ENCODE data around the gene TTLL3. TPM values are rescaled to one million over a fixed set of nuclear protein-coding genes. Genes with fewer than 3 reads are reported as not detected.

Gene TTLL3
- total and polyA plus RNA-seq, 2 donors (not counting 3 experiments of a cell fraction or from before 2014, with no cell fraction given) = 43.5 to 65.2 TPM

- CTCF ChIA-PET = no interaction called here
- Histone ChIP-seq H3K36me3 (ENCODE audit: control insufficient read depth in 2 of 2, extremely low read depth in 1 of 2, insufficient read depth in 2 of 2, low read length in 2 of 2) (peaks cover 0 to 5% of the 10 kb centered on the region in 2 experiments), H4K20me1 (replicated peaks; ENCODE audit: control insufficient read depth, extremely low read depth, insufficient read depth, low read length) (no peaks in the 10 kb centered on the region), H3K9me3 (replicated peaks; ENCODE audit: control insufficient read depth, insufficient read depth, low read length) (no peaks in the 10 kb centered on the region), H3K27me3 (ENCODE audit: control insufficient read depth in 2 of 2, insufficient read depth in 2 of 2, low read length in 2 of 2) (no peaks in the 10 kb centered on the region), H3K4me1 (ENCODE audit: control insufficient read depth, extremely low read depth, insufficient read depth, low read length) (peaks cover 7% of the 10 kb centered on the region), H3K79me2 (ENCODE audit: control insufficient read depth, insufficient read depth, low read length) (no peaks in the 10 kb centered on the region), H3K4me2 (ENCODE audit: insufficient read depth, low read length) (no peak overlapping the region), H2AFZ (ENCODE audit: low read depth, low read length) (no peak overlapping the region), H3K27ac (ENCODE audit: insufficient read depth, low read depth, low read length) (no peak overlapping the region), H3K4me3 (replicated peaks in 1 of 3; ENCODE audit: insufficient read depth in 1 of 3, low read depth in 1 of 3, low read length in 3 of 3) (no peak overlapping the region), H3K9ac (replicated peaks; ENCODE audit: extremely low read depth, insufficient read depth, low read length) (no peak overlapping the region), H3K9me1 (replicated peaks; ENCODE audit: control insufficient read depth, extremely low read depth, insufficient read depth, low read length) (no peaks in the 10 kb centered on the region)
- intact Hi-C loops (cut with micrococcal nuclease) = no loop called here
- FAIRE-seq (no peak), DNase-seq (ENCODE audit: low read depth, low spot score) (no peak)
- no peak for TF ChIP-seq MAX (IDR thresholded peaks at IDR 0.05; ENCODE audit: insufficient read depth, insufficient read length)
- POLR2A ChIA-PET = no interaction called here
- BruUV-seq (replicated peaks) = no TSS peak
- dilution Hi-C loops (cut with MboI; ENCODE audit: extremely low pct_ligation_motif_present, low sequenced_read_pairs) = no loop called here
Observed at GRCh38 chr3:9787714-9788113, 22.3 kb upstream of the TTLL3 start.

- H3K4me2 ChIP-seq (ENCODE audit: insufficient read depth, low read length) = peak overlapping the region; percentile 56
Observed at GRCh38 chr3:9791127-9791526, 18.9 kb upstream of the TTLL3 start.

More at GRCh38 chr3:9791127-9791526, 18.9 kb upstream of the TTLL3 start:
- Histone ChIP-seq H3K9me1 (replicated peaks; ENCODE audit: control insufficient read depth, extremely low read depth, insufficient read depth, low read length) (no peaks in the 10 kb centered on the region), H3K79me2 (ENCODE audit: control insufficient read depth, insufficient read depth, low read length) (peaks cover 32% of the 10 kb centered on the region), H3K9ac (replicated peaks; ENCODE audit: extremely low read depth, insufficient read depth, low read length) (no peak overlapping the region), H3K36me3 (ENCODE audit: control insufficient read depth in 2 of 2, extremely low read depth in 1 of 2, insufficient read depth in 2 of 2, low read length in 2 of 2) (peaks cover 0 to 3% of the 10 kb centered on the region in 2 experiments), H4K20me1 (replicated peaks; ENCODE audit: control insufficient read depth, extremely low read depth, insufficient read depth, low read length) (no peaks in the 10 kb centered on the region), H3K4me3 (replicated peaks in 1 of 3; ENCODE audit: insufficient read depth in 1 of 3, low read depth in 1 of 3, low read length in 3 of 3) (no peak overlapping the region), H3K27ac (ENCODE audit: insufficient read depth, low read depth, low read length) (no peak overlapping the region), H3K4me1 (ENCODE audit: control insufficient read depth, extremely low read depth, insufficient read depth, low read length) (peaks cover 13% of the 10 kb centered on the region), H2AFZ (ENCODE audit: low read depth, low read length) (no peak overlapping the region), H3K9me3 (replicated peaks; ENCODE audit: control insufficient read depth, insufficient read depth, low read length) (no peaks in the 10 kb centered on the region), H3K27me3 (ENCODE audit: control insufficient read depth in 2 of 2, insufficient read depth in 2 of 2, low read length in 2 of 2) (no peaks in the 10 kb centered on the region)
- dilution Hi-C loops (cut with MboI; ENCODE audit: extremely low pct_ligation_motif_present, low sequenced_read_pairs) (no loop called here), intact Hi-C loops (cut with micrococcal nuclease) (loop anchor here (5.0 kb wide), 1 partner anchor 74 kb away; no protein-coding TSS in a partner anchor)
- TF ChIP-seq MAX (IDR thresholded peaks at IDR 0.05; ENCODE audit: insufficient read depth, insufficient read length) = no peak
- BruUV-seq (replicated peaks) = no TSS peak
- CTCF ChIA-PET = interaction anchor here (1.3 to 1.7 kb wide), 2 partner anchors 9 to 42 kb away, joined by 3 to 4 read pairs; partner anchors contain the start of gene OGG1
- no peak for DNase-seq (ENCODE audit: low read depth, low spot score)
- POLR2A ChIA-PET = no interaction called here
- no peak for FAIRE-seq

Measured in endothelial cell of umbilical vein (primary cell).